ENCODE measurements around the gene PNPLA5. TPM values are rescaled to one million over a fixed set of nuclear protein-coding genes. Genes with fewer than 3 reads are reported as not detected.

Gene PNPLA5
- total and polyA plus RNA-seq, 2 of the 8 experiments (the other 6 are each of a cell fraction or from before 2014, with no cell fraction given): 3.9 to 6.8 TPM

GRCh38 chr22:43900206-43900605 is 8.4 kb upstream of the PNPLA5 start:
- no peak overlapping the region for H3K14ac ChIP-seq (ENCODE audit: insufficient read length)
- no peak overlapping the region for H3K4ac ChIP-seq (replicated peaks; ENCODE audit: insufficient read length, low read depth, low read length)
- no peak overlapping the region for H2AK5ac ChIP-seq (ENCODE audit: low read depth, low read length)
- peak overlapping the region; percentile 80 for H4K91ac ChIP-seq (replicated peaks; ENCODE audit: insufficient read length, low read length)
- H2AFZ ChIP-seq (ENCODE audit: low read length): no peak overlapping the region
- H4K20me1 ChIP-seq (replicated peaks in 1 of 2; ENCODE audit: control insufficient read depth in 1 of 2, insufficient read depth in 2 of 2, low read length in 2 of 2): peaks cover 0 to 2% of the 10 kb centered on the region in 2 experiments
- no peaks in the 10 kb centered on the region for H3K36me3 ChIP-seq (ENCODE audit: control insufficient read depth in 2 of 4, insufficient read depth in 4 of 4, low read length in 3 of 4)
- no peak overlapping the region for H2BK5ac ChIP-seq (ENCODE audit: low read depth, low read length)
- CTCF ChIA-PET (ENCODE audit: partially characterized antibody): interaction anchor here (0.7 to 21.4 kb wide), 7 partner anchors 9 to 45 kb away, joined by 3 to 226 read pairs (median 3); partner anchors contain the start of gene SULT4A1
- no peaks in the 10 kb centered on the region for H3K9me3 ChIP-seq (ENCODE audit: insufficient read depth in 2 of 2, low read depth in 1 of 2, low read length in 1 of 2)
- no peaks in the 10 kb centered on the region for H3K27me3 ChIP-seq (replicated peaks in 1 of 4; ENCODE audit: control insufficient read depth in 3 of 4, extremely low read depth in 1 of 4, insufficient read depth in 3 of 4, low read length in 3 of 4)
- no peak overlapping the region for H2BK20ac ChIP-seq (ENCODE audit: low read length)
- no peaks in the 10 kb centered on the region for H3K23me2 ChIP-seq (ENCODE audit: low read depth, low read length)
- no peak overlapping the region for H2BK15ac ChIP-seq (ENCODE audit: low read length)
- POLR2A ChIA-PET (ENCODE audit: partially characterized antibody): interaction anchor here (1.1 to 1.2 kb wide), 2 partner anchors 14 to 1286 kb away, joined by 3 to 4 read pairs; partner anchors contain the start of gene POLDIP3
- no peaks in the 10 kb centered on the region for H3K79me2 ChIP-seq (ENCODE audit: control insufficient read depth in 1 of 2, insufficient read depth in 2 of 2, low read length in 2 of 2)
- FAIRE-seq: no peak
- H3K18ac ChIP-seq (ENCODE audit: extremely low read depth, low read length): no peak overlapping the region
- peaks cover 0 to 4% (median 0%) of the 10 kb centered on the region in 4 experiments; a peak in 4 of 7 replicates for H3K4me1 ChIP-seq (replicated peaks in 1 of 4; ENCODE audit: control insufficient read depth in 3 of 4, insufficient read depth in 4 of 4, low read length in 3 of 4)
- H3K56ac ChIP-seq (replicated peaks; ENCODE audit: insufficient read length, low read depth, low read length): no peak overlapping the region
- H4K5ac ChIP-seq (ENCODE audit: insufficient read length, low read depth, low read length): no peak overlapping the region
- H3K9ac ChIP-seq (replicated peaks in 1 of 4; ENCODE audit: extremely low read depth in 1 of 4, low read depth in 3 of 4, low read length in 3 of 4): no peak overlapping the region
- no peak for TF ChIP-seq HDAC6 (IDR thresholded peaks at IDR 0.05; ENCODE audit: low read depth, low read length)
- TF ChIP-seq MAFK (IDR thresholded peaks at IDR 0.05; ENCODE audit: low read depth, low read length): no peak
- no peak for TF ChIP-seq GABPA (IDR thresholded peaks at IDR 0.05; ENCODE audit: borderline replicate concordance, insufficient read depth, low read length)
- TF ChIP-seq TEAD4 (IDR thresholded peaks at IDR 0.05; ENCODE audit: low read depth, low read length): no peak
- no peak for TF ChIP-seq ZNF274 (IDR thresholded peaks at IDR 0.05; ENCODE audit: borderline replicate concordance, extremely low read depth, low read length)
- no peak for TF ChIP-seq POU5F1 (IDR thresholded peaks at IDR 0.05; ENCODE audit: low read depth, low read length)
- TF ChIP-seq HDAC2 (IDR thresholded peaks at IDR 0.05; ENCODE audit: borderline replicate concordance in 1 of 2, low read depth in 2 of 2, low read length in 2 of 2): no peak
- no peak for TF ChIP-seq PHF8 (conservative IDR thresholded peaks at IDR 0.05; ENCODE audit: low read depth, low read length)
- no peak for TF ChIP-seq SIRT6 (IDR thresholded peaks at IDR 0.05; ENCODE audit: low read length)
- no peak for TF ChIP-seq CEBPB (IDR thresholded peaks at IDR 0.05; ENCODE audit: low read depth, low read length)
- no peak for TF ChIP-seq CBX8 (IDR thresholded peaks at IDR 0.05; ENCODE audit: borderline replicate concordance, low read depth, low read length)
- no peak for TF ChIP-seq SP2 (IDR thresholded peaks at IDR 0.05; ENCODE audit: low read length)
- no peak for TF ChIP-seq BCL11A (IDR thresholded peaks at IDR 0.05; ENCODE audit: low read depth in 2 of 2, low read length in 2 of 2)
- TF ChIP-seq TBP (IDR thresholded peaks at IDR 0.05; ENCODE audit: low read depth, low read length): no peak
- no peak overlapping the region for H3K4me2 ChIP-seq (ENCODE audit: insufficient read depth in 1 of 2, low read depth in 2 of 2, low read length in 2 of 2)
- H2BK12ac ChIP-seq (ENCODE audit: low read depth, low read length): no peak overlapping the region
- no peak overlapping the region for H3K4me3 ChIP-seq (ENCODE audit: extremely low read depth in 1 of 4, insufficient read depth in 2 of 4, low read depth in 3 of 4, low read length in 4 of 4)
- WGBS, 2 experiments (ENCODE audit: extremely low coverage in 1 of 2, insufficient coverage in 1 of 2, insufficient read length in 1 of 2, insufficient replicate concordance in 2 of 2, low coverage in 1 of 2, low lambda C conversion rate in 2 of 2, missing lambda C conversion rate in 1 of 2): 77% methylated on average over 7 of the region's 7 CpGs; no CpG with 5 or more reads in 1 of the 2 experiments
- no peak overlapping the region for H3K23ac ChIP-seq (ENCODE audit: insufficient read length)
- H3K79me1 ChIP-seq (ENCODE audit: low read depth, low read length): no peaks in the 10 kb centered on the region; the same call in 1 of the 2 replicates
- no peak overlapping the region for H3K27ac ChIP-seq (ENCODE audit: low read depth, low read length)
- no peak overlapping the region for H4K8ac ChIP-seq (ENCODE audit: extremely low read depth, insufficient read depth, low read length)
- no peak overlapping the region for H2BK120ac ChIP-seq (replicated peaks; ENCODE audit: low read depth, low read length)
- DNase-seq (ENCODE audit: low read depth in 1 of 2, low spot score in 2 of 2): no peak
